ENCODE results near the gene FAM120A.

Gene FAM120A

GRCh38 chr9:93582115-93582514 lies 130.6 kb downstream of the FAM120A start:
- peak; percentile 97 for DNase-seq

- DNase-seq, result no peak
Observed at GRCh38 chr9:93582550-93582949, 131.1 kb downstream of the FAM120A start.

- no peak for DNase-seq
Observed at GRCh38 chr9:93585259-93585658, 133.8 kb downstream of the FAM120A start.

GRCh38 chr9:93585695-93586094 lies 134.2 kb downstream of the FAM120A start:
- no peak for DNase-seq

GRCh38 chr9:93586290-93587057 lies 135.0 kb downstream of the FAM120A start:
- no peak for DNase-seq

GRCh38 chr9:93587284-93587650 lies 135.8 kb downstream of the FAM120A start:
- DNase-seq, result no peak

- DNase-seq, result no peak
Observed at GRCh38 chr9:93587651-93588347, 136.3 kb downstream of the FAM120A start.

- no peak for DNase-seq
Observed at GRCh38 chr9:93588641-93589609, 137.4 kb downstream of the FAM120A start.

GRCh38 chr9:93589688-93590087 lies 138.2 kb downstream of the FAM120A start:
- peak; percentile 57 for DNase-seq

GRCh38 chr9:93590609-93591234 lies 139.2 kb downstream of the FAM120A start:
- no peak for DNase-seq

- DNase-seq, result peak; percentile 43
Observed at GRCh38 chr9:93591301-93592007, 140.0 kb downstream of the FAM120A start.

- DNase-seq, result no peak
Observed at GRCh38 chr9:93592008-93592642, 140.6 kb downstream of the FAM120A start.

- no peak for DNase-seq
Observed at GRCh38 chr9:93592643-93593021, 141.1 kb downstream of the FAM120A start.

GRCh38 chr9:93593144-93593658 lies 141.7 kb downstream of the FAM120A start:
- DNase-seq, result no peak

- DNase-seq, result no peak
Observed at GRCh38 chr9:93594041-93594756, 142.7 kb downstream of the FAM120A start.

GRCh38 chr9:93595461-93595860 lies 144.0 kb downstream of the FAM120A start:
- DNase-seq, result no peak

GRCh38 chr9:93595861-93596365 lies 144.4 kb downstream of the FAM120A start:
- no peak for DNase-seq

- DNase-seq, result no peak
Observed at GRCh38 chr9:93596399-93596798, 144.9 kb downstream of the FAM120A start.

- DNase-seq, result no peak
Observed at GRCh38 chr9:93597142-93597706, 145.7 kb downstream of the FAM120A start.

Data from NCI-H146 (cell line).